Adrenal gland (tissue), 5 donors: ENCODE results near the gene LIN7B.

ENCODE experiments used
- POLR2A ChIP-seq, 2 donors: fragments of 450-650 bp; IDR thresholded peaks; one replicate each; pipeline ENCODE4 v1.6.1; 2017; ENCODE audit warnings: antibody characterized with exemption in 2 of 2, mild to moderate bottlenecking in 2 of 2, moderate library complexity in 1 of 2
- TF ChIP-seq, protein P1 (sequence below), 6 experiments: fragments of 450-650 bp in 4 of 6; fragments of 200-600 bp in 2 of 6; sonication (generic) in 1 of 6; IDR thresholded peaks; 1 replicate in 5 of 6; 2 replicates in 1 of 6; pipeline versions ENCODE4 v1.5.1 to v1.8.0; 2016 to 2021; ENCODE audit warnings: antibody characterized with exemption in 6 of 6, mild to moderate bottlenecking in 2 of 6, moderate library complexity in 1 of 6
- donor health status: DM: no; HTN: no; CAD: no.

GRCh38 chr19:49165865-49166301 lies 51.7 kb downstream of the LIN7B start:
- no peak for TF ChIP-seq POLR2A (IDR thresholded peaks at IDR 0.05)
- TF ChIP-seq, protein P1, sequence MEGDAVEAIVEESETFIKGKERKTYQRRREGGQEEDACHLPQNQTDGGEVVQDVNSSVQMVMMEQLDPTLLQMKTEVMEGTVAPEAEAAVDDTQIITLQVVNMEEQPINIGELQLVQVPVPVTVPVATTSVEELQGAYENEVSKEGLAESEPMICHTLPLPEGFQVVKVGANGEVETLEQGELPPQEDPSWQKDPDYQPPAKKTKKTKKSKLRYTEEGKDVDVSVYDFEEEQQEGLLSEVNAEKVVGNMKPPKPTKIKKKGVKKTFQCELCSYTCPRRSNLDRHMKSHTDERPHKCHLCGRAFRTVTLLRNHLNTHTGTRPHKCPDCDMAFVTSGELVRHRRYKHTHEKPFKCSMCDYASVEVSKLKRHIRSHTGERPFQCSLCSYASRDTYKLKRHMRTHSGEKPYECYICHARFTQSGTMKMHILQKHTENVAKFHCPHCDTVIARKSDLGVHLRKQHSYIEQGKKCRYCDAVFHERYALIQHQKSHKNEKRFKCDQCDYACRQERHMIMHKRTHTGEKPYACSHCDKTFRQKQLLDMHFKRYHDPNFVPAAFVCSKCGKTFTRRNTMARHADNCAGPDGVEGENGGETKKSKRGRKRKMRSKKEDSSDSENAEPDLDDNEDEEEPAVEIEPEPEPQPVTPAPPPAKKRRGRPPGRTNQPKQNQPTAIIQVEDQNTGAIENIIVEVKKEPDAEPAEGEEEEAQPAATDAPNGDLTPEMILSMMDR (IDR thresholded peaks at IDR 0.05), result no peak
